ENCODE measurements around the gene SRGAP3. TPM values are rescaled to one million over a fixed set of nuclear protein-coding genes. Genes with fewer than 3 reads are reported as not detected.

SRGAP3 gene
- total RNA-seq, 1 experiment from 2014 or later, result 0.69 TPM

DNA sequence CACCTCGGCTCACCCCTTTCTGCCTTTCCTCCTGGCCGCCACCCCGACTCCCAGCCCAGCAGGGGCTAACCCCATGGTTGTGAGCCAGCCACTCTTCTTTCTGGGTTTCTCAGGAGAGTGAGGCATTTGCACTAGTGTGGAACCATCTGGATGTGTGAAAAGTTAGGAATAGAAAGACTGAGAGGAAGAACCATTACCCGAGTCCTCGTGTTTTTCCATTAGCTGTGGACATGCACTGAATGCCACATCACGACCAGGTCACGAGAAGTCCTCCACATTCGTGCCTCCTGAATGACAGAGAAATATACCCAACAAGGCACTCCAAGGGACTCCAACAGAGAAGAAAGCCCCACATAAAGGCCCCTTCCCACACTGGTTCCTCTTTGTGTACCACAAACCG is 268.1 kb downstream of the SRGAP3 start:
- no peak for DNase-seq (ENCODE audit: low spot score)
- BruUV-seq (replicated peaks), result no TSS peak
- H3K27me3 ChIP-seq (replicated peaks; ENCODE audit: insufficient read depth, low read depth, low read length, poor library complexity), result peaks cover 47% of the 10 kb centered on the region
- no peaks in the 10 kb centered on the region for H3K4me1 ChIP-seq (ENCODE audit: insufficient read depth, low read length, poor library complexity, severe bottlenecking)
- no peak overlapping the region for H3K4me3 ChIP-seq (ENCODE audit: low read depth, low read length, poor library complexity, severe bottlenecking)
- ChIA-PET POLR2A (ENCODE audit: low non-redundant PET) (no interaction called here), CTCF (no interaction called here)
- no peaks in the 10 kb centered on the region for H3K36me3 ChIP-seq (ENCODE audit: insufficient read depth, low read length, poor library complexity, severe bottlenecking)
- no peaks in the 10 kb centered on the region for H3K9me3 ChIP-seq (ENCODE audit: low read depth, low read length, poor library complexity, severe bottlenecking)
- TF ChIP-seq CTCF (conservative IDR thresholded peaks at IDR 0.05; ENCODE audit: low read depth, low read length) (no peak), EZH2 (IDR thresholded peaks at IDR 0.05; ENCODE audit: borderline replicate concordance, low read depth, low read length, poor library complexity, severe bottlenecking) (no peak)
- no peak overlapping the region for H3K27ac ChIP-seq (ENCODE audit: low read depth, low read length, poor library complexity, severe bottlenecking)
- intact Hi-C loops (cut with micrococcal nuclease; ENCODE audit: unreplicated experiment), result no loop called here

DNA sequence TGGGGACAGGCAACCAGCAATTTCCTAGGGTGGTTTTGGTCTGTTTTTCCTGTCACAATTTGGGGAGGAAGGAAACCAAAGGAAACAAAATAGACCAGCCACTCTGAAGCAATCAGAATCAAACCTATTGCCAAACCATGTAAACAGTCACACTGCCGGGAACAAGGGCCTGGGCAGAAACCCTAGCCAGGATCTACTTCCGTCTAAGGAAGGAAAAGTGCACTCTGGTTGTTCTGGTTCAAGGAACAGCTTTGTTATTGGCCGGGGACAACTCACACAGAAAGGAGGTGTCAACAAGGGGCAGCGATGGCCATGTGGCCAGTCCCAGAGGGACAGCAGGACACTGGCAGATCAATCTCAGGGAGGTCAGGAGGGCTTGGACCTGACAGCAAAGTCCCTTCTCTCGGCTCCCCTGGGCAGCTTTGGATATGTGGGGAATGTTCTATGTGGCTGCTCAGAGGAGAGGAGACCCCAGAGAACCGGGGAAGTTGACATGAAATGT is 268.6 kb downstream of the SRGAP3 start:
- ChIA-PET CTCF (no interaction called here), POLR2A (ENCODE audit: low non-redundant PET) (no interaction called here)
- intact Hi-C loops (cut with micrococcal nuclease; ENCODE audit: unreplicated experiment), result no loop called here
- H3K4me1 ChIP-seq (ENCODE audit: insufficient read depth, low read length, poor library complexity, severe bottlenecking), result no peaks in the 10 kb centered on the region
- H3K36me3 ChIP-seq (ENCODE audit: insufficient read depth, low read length, poor library complexity, severe bottlenecking), result no peaks in the 10 kb centered on the region
- no peak for TF ChIP-seq CTCF (conservative IDR thresholded peaks at IDR 0.05; ENCODE audit: low read depth, low read length)
- no peak for TF ChIP-seq EZH2 (IDR thresholded peaks at IDR 0.05; ENCODE audit: borderline replicate concordance, low read depth, low read length, poor library complexity, severe bottlenecking)
- H3K27me3 ChIP-seq (replicated peaks; ENCODE audit: insufficient read depth, low read depth, low read length, poor library complexity), result peaks cover 47% of the 10 kb centered on the region
- H3K9me3 ChIP-seq (ENCODE audit: low read depth, low read length, poor library complexity, severe bottlenecking), result no peaks in the 10 kb centered on the region
- DNase-seq (ENCODE audit: low spot score), result no peak
- H3K4me3 ChIP-seq (ENCODE audit: low read depth, low read length, poor library complexity, severe bottlenecking), result no peak overlapping the region
- no peak overlapping the region for H3K27ac ChIP-seq (ENCODE audit: low read depth, low read length, poor library complexity, severe bottlenecking)
- no TSS peak for BruUV-seq (replicated peaks)

GRCh38 chr3:8979262-8979661 is 270.2 kb downstream of the SRGAP3 start:
- Histone ChIP-seq H3K36me3 (ENCODE audit: insufficient read depth, low read length, poor library complexity, severe bottlenecking) (no peaks in the 10 kb centered on the region), H3K27me3 (replicated peaks; ENCODE audit: insufficient read depth, low read depth, low read length, poor library complexity) (peaks cover 47% of the 10 kb centered on the region), H3K4me3 (ENCODE audit: low read depth, low read length, poor library complexity, severe bottlenecking) (no peak overlapping the region), H3K27ac (ENCODE audit: low read depth, low read length, poor library complexity, severe bottlenecking) (no peak overlapping the region), H3K4me1 (ENCODE audit: insufficient read depth, low read length, poor library complexity, severe bottlenecking) (no peaks in the 10 kb centered on the region), H3K9me3 (ENCODE audit: low read depth, low read length, poor library complexity, severe bottlenecking) (no peaks in the 10 kb centered on the region)
- BruUV-seq (replicated peaks), result no TSS peak
- ChIA-PET CTCF (no interaction called here), POLR2A (ENCODE audit: low non-redundant PET) (no interaction called here)
- DNase-seq (ENCODE audit: low spot score), result no peak
- intact Hi-C loops (cut with micrococcal nuclease; ENCODE audit: unreplicated experiment), result no loop called here
- TF ChIP-seq CTCF (conservative IDR thresholded peaks at IDR 0.05; ENCODE audit: low read depth, low read length) (no peak), EZH2 (IDR thresholded peaks at IDR 0.05; ENCODE audit: borderline replicate concordance, low read depth, low read length, poor library complexity, severe bottlenecking) (no peak)

All from A673 (cell line).